Natural killer cell (primary cell): Measurements from ENCODE around the gene SELENOV. TPM values are rescaled to one million over a fixed set of nuclear protein-coding genes. Genes with fewer than 3 reads are reported as not detected.

Experiments used
- ATAC-seq, 3 donors: fragments of 150-1000 bp in 2 of 3; fragments of 200-7000 bp in 1 of 3; cut with Tn5 transposase; 1 replicate in 1 of 3; 2 replicates in 2 of 3; pipeline ENCODE4 v1.10.0; 2021; ENCODE audit warnings: mild to moderate bottlenecking in 2 of 3, moderate library complexity in 2 of 3
- DNase-seq, 2 donors: peaks; one replicate each; pipeline versions ENCODE4 v3.0.0 to v3.0.0-alpha.2; 2013 to 2021; ENCODE audit warnings: mixed read lengths in 1 of 2
- H3K27ac ChIP-seq: one replicate; pipeline ENCODE4 v1.5.1; 2013; ENCODE audit warnings: mild to moderate bottlenecking, low read length
- H3K27me3 ChIP-seq: one replicate; pipeline ENCODE4 v1.6.1; 2013; ENCODE audit warnings: low read length; ENCODE audit not compliant: control insufficient read depth, insufficient read depth
- H3K36me3 ChIP-seq: one replicate; pipeline ENCODE4 v1.6.1; 2013; ENCODE audit warnings: low read length; ENCODE audit not compliant: control insufficient read depth, insufficient read depth
- H3K4me1 ChIP-seq: one replicate; pipeline ENCODE4 v1.6.1; 2013; ENCODE audit warnings: low read length; ENCODE audit not compliant: control insufficient read depth, insufficient read depth
- H3K4me3 ChIP-seq: one replicate; pipeline ENCODE4 v1.5.1; 2013; ENCODE audit warnings: low read length
- H3K9me3 ChIP-seq: one replicate; pipeline ENCODE4 v1.6.1; 2013; ENCODE audit warnings: low read length; ENCODE audit not compliant: control insufficient read depth, insufficient read depth
- H3K27ac Mint-ChIP-seq, 2 donors: one replicate each; pipeline ENCODE4 v1.8.0; 2022; ENCODE audit warnings: mild to moderate bottlenecking in 2 of 2, mixed read lengths in 2 of 2, moderate library complexity in 1 of 2
- H3K27me3 Mint-ChIP-seq, 2 donors: one replicate each; pipeline ENCODE4 v1.8.0; 2022; ENCODE audit warnings: low read depth in 2 of 2, mixed read lengths in 2 of 2
- H3K36me3 Mint-ChIP-seq: one replicate; pipeline ENCODE4 v1.8.0; 2022; ENCODE audit warnings: mixed read lengths
- H3K4me1 Mint-ChIP-seq, 2 donors: one replicate each; pipeline ENCODE4 v1.8.0; 2022; ENCODE audit warnings: mixed read lengths in 2 of 2
- H3K4me3 Mint-ChIP-seq: one replicate; pipeline ENCODE4 v1.8.0; 2022; ENCODE audit warnings: mild to moderate bottlenecking, moderate library complexity, mixed read lengths
- H3K9me3 Mint-ChIP-seq, 2 donors: one replicate each; pipeline ENCODE4 v1.8.0; 2022; ENCODE audit warnings: mixed read lengths in 2 of 2
- CTCF ChIP-seq: fragments of 200-600 bp; IDR thresholded peaks from one replicate; pipeline ENCODE4 v1.8.0; 2022; ENCODE audit warnings: antibody characterized with exemption
- WGBS: methylation state at CpG from one replicate; pipeline ENCODE4 v1.1.7; 2013; ENCODE audit warnings: missing lambda C conversion rate; ENCODE audit not compliant: insufficient coverage; 5-methylcytosine and 5-hydroxymethylcytosine counted together
- intact Hi-C: fragments of 100-400 bp; cut with micrococcal nuclease; formaldehyde crosslinking; loops from one replicate; pipeline ENCODE4 v1.14.2; 2022
- total RNA-seq, 4 donors: library from RNA; stranded (reverse); fragments of 120-200 nt in 1 of 4; gene quantifications; one replicate each; pipeline versions ENCODE4 v1.2.3 to v1.2.4, GENCODE V29; 2013 to 2022

The SELENOV gene
- total RNA-seq, 3 donors from 2014 or later (not counting 1 experiment from before 2014, with no cell fraction given): not detected

GRCh38 chr19:39497996-39498797, 16.7 kb upstream of the SELENOV start:
- Mint-ChIP-seq H3K27ac (peak overlapping the region in 1 of 2 donors; percentile 11), H3K4me3 (peak overlapping the region; percentile 38), H3K27me3 (peaks cover 36 to 39% of the 10 kb centered on the region in 2 donors), H3K36me3 (no peaks in the 10 kb centered on the region), H3K4me1 (peaks cover 14 to 27% of the 10 kb centered on the region in 2 donors), H3K9me3 (no peaks in the 10 kb centered on the region)
- no peaks in the 10 kb centered on the region for H3K9me3 ChIP-seq
- peaks cover 28% of the 10 kb centered on the region for H3K27me3 ChIP-seq
- 1% methylated on average over 40 of the region's 40 CpGs for WGBS
- intact Hi-C loops: no loop called here
- no peak overlapping the region for H3K27ac ChIP-seq
- H3K4me1 ChIP-seq: peaks cover 26% of the 10 kb centered on the region
- DNase-seq: peak in 1 of 2 donors; percentile 53
- peak; percentile 25 to 38 (median 30) for ATAC-seq
- no peaks in the 10 kb centered on the region for H3K36me3 ChIP-seq
- no peak for TF ChIP-seq CTCF
- no peak overlapping the region for H3K4me3 ChIP-seq

GRCh38 chr19:39498798-39499642, 15.9 kb upstream of the SELENOV start, which contains the start of gene DLL3:
Gene DLL3 (plus strand): TSS chr19:39498947. CDS start chr19:39498975, 28 bp downstream.
- H3K27me3 ChIP-seq: peaks cover 30% of the 10 kb centered on the region
- H3K27ac ChIP-seq: no peak within 1 kb of the TSS
- Mint-ChIP-seq H3K4me3 (peak within 1 kb of the TSS; percentile 65), H3K9me3 (no peaks in the 10 kb centered on the region), H3K27me3 (peaks cover 44% of the 10 kb centered on the region in 2 donors), H3K36me3 (no peaks in the 10 kb centered on the region), H3K27ac (peak within 1 kb of the TSS in 1 of 2 donors; percentile 11), H3K4me1 (peaks cover 19 to 36% of the 10 kb centered on the region in 2 donors)
- H3K9me3 ChIP-seq: no peaks in the 10 kb centered on the region
- H3K4me3 ChIP-seq: no peak within 1 kb of the TSS
- 3% methylated on average over 60 of the region's 60 CpGs for WGBS
- H3K36me3 ChIP-seq: no peaks in the 10 kb centered on the region
- no peak for ATAC-seq
- no peak for TF ChIP-seq CTCF
- no peak for DNase-seq
- intact Hi-C loops: no loop called here
- peaks cover 26% of the 10 kb centered on the region for H3K4me1 ChIP-seq

GRCh38 chr19:39499932-39500331, 15.0 kb upstream of the SELENOV start:
- H3K9me3 ChIP-seq: no peaks in the 10 kb centered on the region
- no peak overlapping the region for H3K27ac ChIP-seq
- Mint-ChIP-seq H3K27me3 (peaks cover 53% of the 10 kb centered on the region in 2 donors), H3K27ac (no peak overlapping the region), H3K36me3 (no peaks in the 10 kb centered on the region), H3K4me1 (peaks cover 19 to 37% of the 10 kb centered on the region in 2 donors), H3K9me3 (no peaks in the 10 kb centered on the region), H3K4me3 (peak overlapping the region; percentile 65)
- H3K4me1 ChIP-seq: peaks cover 26% of the 10 kb centered on the region
- H3K27me3 ChIP-seq: peaks cover 35% of the 10 kb centered on the region
- no peak for TF ChIP-seq CTCF
- intact Hi-C loops: no loop called here
- no peak for ATAC-seq
- 83% methylated on average over 6 of the region's 8 CpGs for WGBS
- DNase-seq: no peak
- H3K4me3 ChIP-seq: no peak overlapping the region
- H3K36me3 ChIP-seq: no peaks in the 10 kb centered on the region
